OCI-LY1 (cell line): ENCODE measurements around the gene ALOX5.
A peak's percentile ranks its signal among the peaks of the same experiment; 100 is the strongest.

Experiments used
- H2AFZ ChIP-seq: fragments of 200-600 bp; sonication (generic), shearing (Covaris generic); 2 replicates; pipeline ENCODE4 v1.6.0; 2014; ENCODE audit warnings: antibody characterized with exemption, mild to moderate bottlenecking, low read length
- H3F3A ChIP-seq: fragments of 200-600 bp; sonication (generic), shearing (Covaris generic); 2 replicates; pipeline ENCODE4 v1.6.0; 2014; ENCODE audit warnings: mild to moderate bottlenecking, antibody characterized with exemption, low read length, moderate library complexity; ENCODE audit not compliant: insufficient read depth
- H3K27ac ChIP-seq: fragments of 200-600 bp; sonication (generic); 2 replicates; pipeline ENCODE4 v1.5.1; 2014; ENCODE audit warnings: low read length, mixed run types, mild to moderate bottlenecking, low read depth; ENCODE audit not compliant: poor library complexity, severe bottlenecking
- H3K27me3 ChIP-seq: fragments of 200-600 bp; sonication (generic); 2 replicates; pipeline ENCODE4 v1.6.0; 2014; ENCODE audit warnings: antibody characterized with exemption, mild to moderate bottlenecking, low read length, moderate library complexity; ENCODE audit not compliant: insufficient read depth
- H3K36me3 ChIP-seq: fragments of 200-600 bp; sonication (generic); 2 replicates; pipeline ENCODE4 v1.6.1; 2014; ENCODE audit warnings: mild to moderate bottlenecking, antibody characterized with exemption, low read length, moderate library complexity, mixed read lengths; ENCODE audit not compliant: insufficient read depth
- H3K4me1 ChIP-seq: fragments of 200-600 bp; sonication (generic); 2 replicates; pipeline ENCODE4 v1.5.1; 2014; ENCODE audit warnings: mild to moderate bottlenecking, low read length, moderate library complexity; ENCODE audit not compliant: insufficient read depth, severe bottlenecking
- H3K4me2 ChIP-seq: fragments of 200-600 bp; sonication (generic), shearing (Covaris generic); 2 replicates; pipeline ENCODE4 v1.6.1; 2014; ENCODE audit warnings: low read length
- H3K4me3 ChIP-seq: fragments of 200-600 bp; sonication (generic); 2 replicates; pipeline ENCODE4 v1.5.1; 2014; ENCODE audit warnings: low read length, low read depth, mild to moderate bottlenecking, mixed read lengths; ENCODE audit not compliant: poor library complexity, severe bottlenecking
- H3K79me2 ChIP-seq: fragments of 200-600 bp; shearing (Covaris generic); 2 replicates; pipeline ENCODE4 v1.6.1; 2016; ENCODE audit warnings: mixed run types, low read length, mixed read lengths; ENCODE audit not compliant: insufficient read depth
- H3K9ac ChIP-seq: fragments of 200-600 bp; sonication (generic), shearing (Covaris generic); 2 replicates; pipeline ENCODE4 v1.6.1; 2014; ENCODE audit warnings: mild to moderate bottlenecking, low read length, mixed read lengths
- H3K9me2 ChIP-seq: fragments of 200-600 bp; sonication (generic), shearing (Covaris generic); 2 replicates; pipeline ENCODE4 v1.6.1; 2014; ENCODE audit warnings: low read depth, mild to moderate bottlenecking, low read length, mixed read lengths
- H3K9me3 ChIP-seq: fragments of 200-600 bp; shearing (Covaris generic); 2 replicates; pipeline ENCODE4 v1.6.1; 2014; ENCODE audit warnings: low read length, mixed read lengths
- H4K20me1 ChIP-seq: fragments of 200-600 bp; sonication (generic), shearing (Covaris generic); 2 replicates; pipeline ENCODE4 v1.6.0; 2016; ENCODE audit warnings: mild to moderate bottlenecking, low read length; ENCODE audit not compliant: insufficient read depth
- CTCF ChIP-seq: fragments of 200-600 bp; sonication (generic), shearing (Covaris generic); IDR thresholded peaks from 2 replicates; pipeline ENCODE4 v1.5.1; 2017; ENCODE audit warnings: mild to moderate bottlenecking, antibody characterized with exemption, low read length, moderate library complexity, mixed read lengths
- EZH2 ChIP-seq: fragments of 200-600 bp; sonication (generic), shearing (Covaris generic); IDR thresholded peaks from 2 replicates; pipeline ENCODE4 v1.8.0; 2017; ENCODE audit warnings: borderline replicate concordance, mixed run types, mild to moderate bottlenecking, antibody characterized with exemption, low read length, moderate library complexity, mixed read lengths

ALOX5 gene

GRCh38 chr10:45443101-45444009 lies 69.3 kb downstream of the ALOX5 start:
- Histone ChIP-seq H3K9ac (no peak overlapping the region), H4K20me1 (no peaks in the 10 kb centered on the region), H3K9me2 (no peaks in the 10 kb centered on the region), H2AFZ (no peak overlapping the region), H3K79me2 (no peaks in the 10 kb centered on the region), H3K4me2 (no peak overlapping the region), H3F3A (no peaks in the 10 kb centered on the region), H3K4me1 (no peaks in the 10 kb centered on the region), H3K27me3 (no peaks in the 10 kb centered on the region), H3K9me3 (no peaks in the 10 kb centered on the region), H3K27ac (peak overlapping the region; percentile 41), H3K36me3 (peaks cover 70% of the 10 kb centered on the region), H3K4me3 (no peak overlapping the region)
- TF ChIP-seq EZH2 (no peak), CTCF (no peak)

- TF ChIP-seq EZH2, result no peak
- TF ChIP-seq CTCF, result no peak
- Histone ChIP-seq H3K9ac (no peak overlapping the region), H3F3A (peaks cover 3% of the 10 kb centered on the region; the same call in 1 of the 2 replicates), H3K4me1 (no peaks in the 10 kb centered on the region), H3K9me3 (no peaks in the 10 kb centered on the region), H3K4me2 (no peak overlapping the region), H3K4me3 (no peak overlapping the region), H4K20me1 (no peaks in the 10 kb centered on the region), H3K36me3 (peaks cover 64% of the 10 kb centered on the region), H3K27me3 (no peaks in the 10 kb centered on the region), H3K9me2 (no peaks in the 10 kb centered on the region), H2AFZ (no peak overlapping the region), H3K79me2 (no peaks in the 10 kb centered on the region), H3K27ac (no peak overlapping the region)
These were observed 70.0 kb downstream of the ALOX5 start for GRCh38 chr10:45444022-45444421.

- no peak overlapping the region for H3K27ac ChIP-seq
- no peaks in the 10 kb centered on the region for H3K27me3 ChIP-seq
- no peak overlapping the region for H3K4me3 ChIP-seq
- no peaks in the 10 kb centered on the region for H3K9me3 ChIP-seq
- no peak overlapping the region for H3K4me2 ChIP-seq
- peaks cover 5% of the 10 kb centered on the region; the same call in 1 of the 2 replicates for H3F3A ChIP-seq
- no peak overlapping the region for H2AFZ ChIP-seq
- no peaks in the 10 kb centered on the region for H3K79me2 ChIP-seq
- TF ChIP-seq EZH2 (no peak), CTCF (no peak)
- no peaks in the 10 kb centered on the region for H3K4me1 ChIP-seq
- no peaks in the 10 kb centered on the region for H3K9me2 ChIP-seq
- no peaks in the 10 kb centered on the region for H4K20me1 ChIP-seq
- no peak overlapping the region for H3K9ac ChIP-seq
- H3K36me3 ChIP-seq, result peaks cover 52% of the 10 kb centered on the region
These were observed 71.2 kb downstream of the ALOX5 start for GRCh38 chr10:45444976-45445898.
